Loucy (cell line): Measurements from ENCODE around the gene SH3RF2.
A peak's percentile ranks its signal among the peaks of the same experiment; 100 is the strongest.

ENCODE experiments used
- H2AFZ ChIP-seq: fragments of 200-600 bp; sonication (generic); 2 replicates; pipeline ENCODE4 v1.6.0; 2016; ENCODE audit warnings: antibody characterized with exemption, mild to moderate bottlenecking, low read length, moderate library complexity
- H3F3A ChIP-seq: fragments of 200-600 bp; 2 replicates; pipeline ENCODE4 v1.6.0; 2016; ENCODE audit warnings: antibody characterized with exemption, low read depth, mild to moderate bottlenecking
- H3K27me3 ChIP-seq: fragments of 200-600 bp; sonication (generic); 2 replicates; pipeline ENCODE4 v1.6.1; 2014; ENCODE audit warnings: low read length, mild to moderate bottlenecking; ENCODE audit not compliant: insufficient read depth, poor library complexity, severe bottlenecking
- H3K36me3 ChIP-seq: fragments of 200-600 bp; sonication (generic); 2 replicates; pipeline ENCODE4 v1.6.1; 2016; ENCODE audit warnings: low read length; ENCODE audit not compliant: insufficient read depth
- H3K4me1 ChIP-seq: fragments of 200-600 bp; sonication (generic); 2 replicates; pipeline ENCODE4 v1.5.1; 2014; ENCODE audit warnings: low read length, mild to moderate bottlenecking; ENCODE audit not compliant: insufficient read depth, poor library complexity, severe bottlenecking
- H3K4me2 ChIP-seq: fragments of 200-600 bp; sonication (generic); 2 replicates; pipeline ENCODE4 v1.6.0; 2014; ENCODE audit warnings: antibody characterized with exemption, low read length, low read depth, mild to moderate bottlenecking; ENCODE audit not compliant: poor library complexity, severe bottlenecking
- H3K4me3 ChIP-seq: fragments of 200-600 bp; sonication (generic); 2 replicates; pipeline ENCODE4 v1.5.1; 2014; ENCODE audit warnings: low read length, mild to moderate bottlenecking, mixed read lengths; ENCODE audit not compliant: poor library complexity, severe bottlenecking
- H3K79me2 ChIP-seq: fragments of 200-600 bp; sonication (generic); 2 replicates; pipeline ENCODE4 v1.6.1; 2014; ENCODE audit warnings: low read length; ENCODE audit not compliant: insufficient read depth
- H3K9ac ChIP-seq: fragments of 200-600 bp; sonication (generic); 2 replicates; pipeline ENCODE4 v1.6.0; 2014; ENCODE audit warnings: mild to moderate bottlenecking, low read depth, low read length, moderate library complexity; ENCODE audit not compliant: poor library complexity, severe bottlenecking
- H3K9me2 ChIP-seq: fragments of 200-600 bp; sonication (generic); replicated peaks from 2 replicates; pipeline ENCODE4 v1.6.1; 2016; ENCODE audit warnings: low read depth, low read length, mixed read lengths
- H3K9me3 ChIP-seq: fragments of 200-600 bp; sonication (generic); 2 replicates; pipeline ENCODE4 v1.6.1; 2014; ENCODE audit warnings: mild to moderate bottlenecking, antibody characterized with exemption, low read length, low read depth; ENCODE audit not compliant: insufficient read depth
- H4K20me1 ChIP-seq: fragments of 200-600 bp; sonication (generic); 2 replicates; pipeline ENCODE4 v1.6.0; 2014; ENCODE audit warnings: antibody characterized with exemption, low read length, mild to moderate bottlenecking; ENCODE audit not compliant: insufficient read depth, poor library complexity, severe bottlenecking
- EZH2phosphoT487 ChIP-seq: fragments of 200-600 bp; IDR thresholded peaks from 2 replicates; pipeline ENCODE4 v1.6.1; 2018; ENCODE audit warnings: antibody characterized with exemption, mild to moderate bottlenecking, moderate library complexity, borderline replicate concordance
- TF ChIP-seq, protein P1 (sequence below): fragments of 200-600 bp; sonication (generic); conservative IDR thresholded peaks from 2 replicates; pipeline ENCODE4 v1.5.1; 2014; ENCODE audit warnings: mild to moderate bottlenecking, antibody characterized with exemption, low read length

SH3RF2 gene

GRCh38 chr5:146111409-146111808, 175.0 kb downstream of the SH3RF2 start:
- Histone ChIP-seq H3F3A (no peaks in the 10 kb centered on the region), H4K20me1 (no peaks in the 10 kb centered on the region), H3K9me3 (no peaks in the 10 kb centered on the region), H3K9ac (peak overlapping the region; percentile 13), H3K79me2 (no peaks in the 10 kb centered on the region), H3K9me2 (no peaks in the 10 kb centered on the region), H3K4me2 (peak overlapping the region; percentile 50), H3K4me1 (peaks cover 35% of the 10 kb centered on the region), H3K27me3 (no peaks in the 10 kb centered on the region), H3K4me3 (peak overlapping the region; percentile 28), H2AFZ (no peak overlapping the region), H3K36me3 (peaks cover 15% of the 10 kb centered on the region)
- TF ChIP-seq, protein P1, sequence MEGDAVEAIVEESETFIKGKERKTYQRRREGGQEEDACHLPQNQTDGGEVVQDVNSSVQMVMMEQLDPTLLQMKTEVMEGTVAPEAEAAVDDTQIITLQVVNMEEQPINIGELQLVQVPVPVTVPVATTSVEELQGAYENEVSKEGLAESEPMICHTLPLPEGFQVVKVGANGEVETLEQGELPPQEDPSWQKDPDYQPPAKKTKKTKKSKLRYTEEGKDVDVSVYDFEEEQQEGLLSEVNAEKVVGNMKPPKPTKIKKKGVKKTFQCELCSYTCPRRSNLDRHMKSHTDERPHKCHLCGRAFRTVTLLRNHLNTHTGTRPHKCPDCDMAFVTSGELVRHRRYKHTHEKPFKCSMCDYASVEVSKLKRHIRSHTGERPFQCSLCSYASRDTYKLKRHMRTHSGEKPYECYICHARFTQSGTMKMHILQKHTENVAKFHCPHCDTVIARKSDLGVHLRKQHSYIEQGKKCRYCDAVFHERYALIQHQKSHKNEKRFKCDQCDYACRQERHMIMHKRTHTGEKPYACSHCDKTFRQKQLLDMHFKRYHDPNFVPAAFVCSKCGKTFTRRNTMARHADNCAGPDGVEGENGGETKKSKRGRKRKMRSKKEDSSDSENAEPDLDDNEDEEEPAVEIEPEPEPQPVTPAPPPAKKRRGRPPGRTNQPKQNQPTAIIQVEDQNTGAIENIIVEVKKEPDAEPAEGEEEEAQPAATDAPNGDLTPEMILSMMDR: no peak
- no peak for TF ChIP-seq EZH2phosphoT487

- no peaks in the 10 kb centered on the region for H3K79me2 ChIP-seq
- H3K36me3 ChIP-seq: peaks cover 15% of the 10 kb centered on the region
- H3K4me3 ChIP-seq: no peak overlapping the region
- H3K4me2 ChIP-seq: no peak overlapping the region
- TF ChIP-seq EZH2phosphoT487: no peak
- TF ChIP-seq, protein P1: no peak
- no peaks in the 10 kb centered on the region for H3F3A ChIP-seq
- H3K27me3 ChIP-seq: no peaks in the 10 kb centered on the region
- H4K20me1 ChIP-seq: no peaks in the 10 kb centered on the region
- peak overlapping the region; percentile 13 for H3K9ac ChIP-seq
- peaks cover 35% of the 10 kb centered on the region for H3K4me1 ChIP-seq
- no peak overlapping the region for H2AFZ ChIP-seq
- H3K9me3 ChIP-seq: no peaks in the 10 kb centered on the region
- H3K9me2 ChIP-seq: no peaks in the 10 kb centered on the region
Measured at GRCh38 chr5:146112476-146112875, 176.1 kb downstream of the SH3RF2 start.
